Nephron progenitor cell (in vitro differentiated cells): ENCODE results near the gene CLN5.
"Not testable (repeated sequence)": the region's sequence is repeated elsewhere in the genome, so short reads cannot be mapped to it uniquely, and the experiment has no call there.

Source experiments
- DNase-seq: peaks from one replicate; pipeline ENCODE4 v3.0.0; 2021
- H3K27ac Mint-ChIP-seq: 2 replicates; pipeline ENCODE4 v1.8.0; 2021; ENCODE audit warnings: mild to moderate bottlenecking, moderate library complexity, mixed read lengths
- H3K27me3 Mint-ChIP-seq: 2 replicates; pipeline ENCODE4 v1.8.0; 2021; ENCODE audit warnings: mild to moderate bottlenecking, low read depth, mixed read lengths; ENCODE audit not compliant: poor library complexity
- H3K36me3 Mint-ChIP-seq: 2 replicates; pipeline ENCODE4 v1.8.0; 2021; ENCODE audit warnings: low read depth, mixed read lengths
- H3K4me1 Mint-ChIP-seq: 2 replicates; pipeline ENCODE4 v1.8.0; 2021; ENCODE audit warnings: mixed read lengths
- H3K4me3 Mint-ChIP-seq: 2 replicates; pipeline ENCODE4 v1.8.0; 2021; ENCODE audit warnings: mild to moderate bottlenecking, moderate library complexity, mixed read lengths
- H3K9me3 Mint-ChIP-seq: 2 replicates; pipeline ENCODE4 v1.8.0; 2021; ENCODE audit warnings: mild to moderate bottlenecking, moderate library complexity, mixed read lengths
- TF ChIP-seq, protein P1 (sequence below): fragments of 200-600 bp; sonication (generic); IDR thresholded peaks from 2 replicates; pipeline ENCODE4 v1.5.0; 2021; ENCODE audit warnings: antibody characterized with exemption

CLN5 gene

GRCh38 chr13:76953968-76954367, 37.9 kb upstream of the CLN5 start:
- Mint-ChIP-seq H3K4me1 (no peaks in the 10 kb centered on the region), H3K36me3 (no peaks in the 10 kb centered on the region), H3K4me3 (no peak overlapping the region), H3K27ac (no peak overlapping the region), H3K9me3 (peaks cover 15% of the 10 kb centered on the region), H3K27me3 (peaks cover 22% of the 10 kb centered on the region)
- TF ChIP-seq, protein P1, sequence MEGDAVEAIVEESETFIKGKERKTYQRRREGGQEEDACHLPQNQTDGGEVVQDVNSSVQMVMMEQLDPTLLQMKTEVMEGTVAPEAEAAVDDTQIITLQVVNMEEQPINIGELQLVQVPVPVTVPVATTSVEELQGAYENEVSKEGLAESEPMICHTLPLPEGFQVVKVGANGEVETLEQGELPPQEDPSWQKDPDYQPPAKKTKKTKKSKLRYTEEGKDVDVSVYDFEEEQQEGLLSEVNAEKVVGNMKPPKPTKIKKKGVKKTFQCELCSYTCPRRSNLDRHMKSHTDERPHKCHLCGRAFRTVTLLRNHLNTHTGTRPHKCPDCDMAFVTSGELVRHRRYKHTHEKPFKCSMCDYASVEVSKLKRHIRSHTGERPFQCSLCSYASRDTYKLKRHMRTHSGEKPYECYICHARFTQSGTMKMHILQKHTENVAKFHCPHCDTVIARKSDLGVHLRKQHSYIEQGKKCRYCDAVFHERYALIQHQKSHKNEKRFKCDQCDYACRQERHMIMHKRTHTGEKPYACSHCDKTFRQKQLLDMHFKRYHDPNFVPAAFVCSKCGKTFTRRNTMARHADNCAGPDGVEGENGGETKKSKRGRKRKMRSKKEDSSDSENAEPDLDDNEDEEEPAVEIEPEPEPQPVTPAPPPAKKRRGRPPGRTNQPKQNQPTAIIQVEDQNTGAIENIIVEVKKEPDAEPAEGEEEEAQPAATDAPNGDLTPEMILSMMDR, result no peak
- no peak for DNase-seq

GRCh38 chr13:76954538-76954937, 37.3 kb upstream of the CLN5 start:
- no peaks in the 10 kb centered on the region for H3K4me1 Mint-ChIP-seq
- no peak overlapping the region for H3K27ac Mint-ChIP-seq
- H3K9me3 Mint-ChIP-seq, result peaks cover 21% of the 10 kb centered on the region
- TF ChIP-seq, protein P1, result no peak
- no peaks in the 10 kb centered on the region for H3K36me3 Mint-ChIP-seq
- H3K27me3 Mint-ChIP-seq, result peaks cover 22% of the 10 kb centered on the region
- DNase-seq, result no peak
- H3K4me3 Mint-ChIP-seq, result no peak overlapping the region

DNA sequence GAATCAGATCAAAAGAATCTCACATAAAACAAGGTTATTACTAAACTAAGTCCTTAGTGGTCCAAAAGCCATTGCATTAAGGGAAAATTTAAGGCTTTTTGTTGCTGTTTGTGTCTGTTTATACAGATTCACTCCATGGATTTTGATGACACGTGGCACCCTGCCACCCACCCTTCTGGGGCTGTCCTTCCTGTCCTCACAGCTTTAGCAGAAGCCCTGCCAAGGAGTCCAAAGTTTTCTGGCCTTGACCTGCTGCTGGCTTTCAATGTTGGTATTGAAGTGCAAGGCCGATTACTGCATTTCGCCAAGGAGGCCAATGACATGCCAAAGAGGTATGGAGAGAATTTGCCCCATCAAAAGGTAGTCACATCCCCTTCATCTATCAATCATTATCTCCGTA, 36.7 kb upstream of the CLN5 start:
- Mint-ChIP-seq H3K27me3 (peaks cover 20% of the 10 kb centered on the region), H3K36me3 (peaks cover 2% of the 10 kb centered on the region), H3K4me3 (no peak overlapping the region), H3K9me3 (peaks cover 27% of the 10 kb centered on the region), H3K4me1 (no peaks in the 10 kb centered on the region), H3K27ac (no peak overlapping the region)
- TF ChIP-seq, protein P1, result no peak
- DNase-seq, result no peak

- Mint-ChIP-seq H3K4me1 (no peaks in the 10 kb centered on the region), H3K4me3 (no peak overlapping the region), H3K36me3 (peaks cover 7% of the 10 kb centered on the region), H3K27me3 (peaks cover 19% of the 10 kb centered on the region), H3K9me3 (peaks cover 32% of the 10 kb centered on the region), H3K27ac (no peak overlapping the region)
- TF ChIP-seq, protein P1, result no peak
- no peak for DNase-seq
These were observed 36.2 kb upstream of the CLN5 start for GRCh38 chr13:76955661-76956060.

DNA sequence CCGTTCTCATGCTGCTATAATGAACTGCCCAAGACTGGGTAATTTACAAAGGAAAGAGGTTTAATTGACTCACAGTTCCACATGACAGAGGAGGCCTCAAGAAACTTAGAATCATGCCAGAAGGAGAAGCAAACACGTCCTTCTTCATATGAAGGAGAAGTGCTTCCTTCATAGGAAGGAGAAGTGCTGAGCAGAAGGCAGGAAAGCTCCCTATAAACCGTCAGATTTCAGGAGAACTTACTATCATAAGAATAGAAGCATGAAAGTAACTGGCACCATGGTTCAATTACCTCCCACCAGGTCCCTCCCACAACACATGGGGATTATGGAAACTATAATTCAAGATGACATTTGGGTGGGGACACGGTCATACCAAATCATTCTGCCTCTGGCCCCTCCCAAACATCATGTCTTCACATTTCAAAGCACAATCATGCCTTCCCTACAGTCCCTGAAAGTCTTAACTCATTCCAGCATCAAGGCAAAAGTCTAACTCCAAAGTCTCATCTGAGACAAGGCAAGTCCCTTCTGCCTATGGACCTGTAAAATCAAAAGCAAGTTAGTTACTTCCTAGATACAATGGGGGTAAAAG, 32.9 kb upstream of the CLN5 start:
- Mint-ChIP-seq H3K9me3 (peaks cover 44% of the 10 kb centered on the region), H3K4me3 (no peak overlapping the region), H3K36me3 (peaks cover 7% of the 10 kb centered on the region), H3K27me3 (peaks cover 4% of the 10 kb centered on the region), H3K27ac (no peak overlapping the region), H3K4me1 (no peaks in the 10 kb centered on the region)
- TF ChIP-seq, protein P1, result no peak
- DNase-seq, result no peak

DNA sequence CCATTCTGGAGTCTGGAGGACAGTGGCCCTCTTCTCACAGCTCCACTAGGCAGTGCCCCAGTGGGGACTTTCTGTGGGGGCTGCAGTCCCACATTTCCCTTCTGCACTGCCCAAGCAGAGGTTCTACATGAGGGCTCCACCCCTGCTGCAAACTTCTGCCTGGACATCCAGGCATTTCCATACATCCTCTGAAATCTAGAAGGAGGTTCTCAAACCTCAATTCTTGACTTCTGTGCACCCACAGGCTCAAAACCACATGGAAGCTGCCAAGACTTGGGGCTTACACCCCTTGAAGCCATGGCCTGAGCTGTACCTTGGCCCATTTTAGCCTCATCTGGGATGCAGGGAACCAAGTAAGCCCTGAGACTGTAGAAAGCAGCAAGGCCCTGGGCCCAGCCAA, 32.1 kb upstream of the CLN5 start:
- H3K4me1 Mint-ChIP-seq, H3K27me3 Mint-ChIP-seq, H3K4me3 Mint-ChIP-seq, H3K36me3 Mint-ChIP-seq, DNase-seq, H3K27ac Mint-ChIP-seq: not testable (repeated sequence)
- H3K9me3 Mint-ChIP-seq, result peaks cover 44% of the 10 kb centered on the region
